ENCODE results near the gene KDM1B. TPM values are rescaled to one million over a fixed set of nuclear protein-coding genes. Genes with fewer than 3 reads are reported as not detected.

KDM1B gene
- total RNA-seq, 1 donor from 2014 or later: 20.7 TPM

DNA sequence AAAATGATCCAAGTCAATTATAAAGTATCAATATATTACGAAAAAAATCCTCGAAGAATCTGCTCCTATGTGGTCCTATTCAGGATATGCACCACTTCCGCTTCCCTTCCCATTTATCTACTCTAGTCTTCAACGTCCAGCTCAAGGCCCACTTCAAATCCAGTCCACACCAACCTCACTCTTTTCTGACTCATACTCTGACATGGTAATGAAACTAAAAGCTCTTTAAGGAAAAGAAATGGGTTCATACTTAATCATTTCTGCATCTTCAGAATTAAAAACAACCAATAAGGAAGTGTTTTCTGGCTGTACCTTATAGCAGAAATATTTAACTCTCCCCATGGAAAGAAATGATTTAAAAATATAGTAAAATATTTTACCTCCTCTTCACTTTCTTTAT is 94.0 kb downstream of the KDM1B start:
- Mint-ChIP-seq H3K27me3 (no peaks in the 10 kb centered on the region), H3K9me3 (no peaks in the 10 kb centered on the region), H3K27ac (no peak overlapping the region), H3K36me3 (peaks cover 58% of the 10 kb centered on the region), H3K4me3 (no peak overlapping the region), H3K4me1 (ENCODE audit: unreplicated experiment) (no peaks in the 10 kb centered on the region)
- DNase-seq (ENCODE audit: extremely low spot score, unreplicated experiment): no peak
- TF ChIP-seq, protein P1, sequence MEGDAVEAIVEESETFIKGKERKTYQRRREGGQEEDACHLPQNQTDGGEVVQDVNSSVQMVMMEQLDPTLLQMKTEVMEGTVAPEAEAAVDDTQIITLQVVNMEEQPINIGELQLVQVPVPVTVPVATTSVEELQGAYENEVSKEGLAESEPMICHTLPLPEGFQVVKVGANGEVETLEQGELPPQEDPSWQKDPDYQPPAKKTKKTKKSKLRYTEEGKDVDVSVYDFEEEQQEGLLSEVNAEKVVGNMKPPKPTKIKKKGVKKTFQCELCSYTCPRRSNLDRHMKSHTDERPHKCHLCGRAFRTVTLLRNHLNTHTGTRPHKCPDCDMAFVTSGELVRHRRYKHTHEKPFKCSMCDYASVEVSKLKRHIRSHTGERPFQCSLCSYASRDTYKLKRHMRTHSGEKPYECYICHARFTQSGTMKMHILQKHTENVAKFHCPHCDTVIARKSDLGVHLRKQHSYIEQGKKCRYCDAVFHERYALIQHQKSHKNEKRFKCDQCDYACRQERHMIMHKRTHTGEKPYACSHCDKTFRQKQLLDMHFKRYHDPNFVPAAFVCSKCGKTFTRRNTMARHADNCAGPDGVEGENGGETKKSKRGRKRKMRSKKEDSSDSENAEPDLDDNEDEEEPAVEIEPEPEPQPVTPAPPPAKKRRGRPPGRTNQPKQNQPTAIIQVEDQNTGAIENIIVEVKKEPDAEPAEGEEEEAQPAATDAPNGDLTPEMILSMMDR (conservative IDR thresholded peaks at IDR 0.05): no peak

DNA sequence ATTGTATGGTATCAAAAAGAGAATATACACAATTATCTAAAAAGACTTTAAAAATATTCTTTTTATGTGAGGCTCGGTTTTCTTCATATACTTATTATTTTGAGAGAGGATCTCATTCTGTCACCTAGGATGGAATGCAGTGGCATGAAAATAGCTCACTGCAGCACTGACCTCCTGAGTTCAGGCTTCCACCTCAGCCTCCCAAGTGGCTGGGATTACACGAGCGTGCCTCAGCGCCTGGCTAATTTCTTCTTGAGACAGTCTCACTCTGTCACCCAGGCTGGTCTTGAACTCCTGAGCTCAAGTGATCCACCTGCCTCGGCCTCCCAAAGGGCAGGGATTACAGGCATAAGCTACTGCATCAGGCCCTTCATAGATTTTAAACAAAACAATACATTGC is 98.4 kb downstream of the KDM1B start:
- Mint-ChIP-seq H3K27me3 (no peaks in the 10 kb centered on the region), H3K4me1 (ENCODE audit: unreplicated experiment) (peaks cover 8% of the 10 kb centered on the region), H3K9me3 (no peaks in the 10 kb centered on the region), H3K36me3 (peaks cover 44% of the 10 kb centered on the region), H3K4me3 (no peak overlapping the region), H3K27ac (no peak overlapping the region)
- TF ChIP-seq, protein P1 (conservative IDR thresholded peaks at IDR 0.05): no peak
- no peak for DNase-seq (ENCODE audit: extremely low spot score, unreplicated experiment)

DNA sequence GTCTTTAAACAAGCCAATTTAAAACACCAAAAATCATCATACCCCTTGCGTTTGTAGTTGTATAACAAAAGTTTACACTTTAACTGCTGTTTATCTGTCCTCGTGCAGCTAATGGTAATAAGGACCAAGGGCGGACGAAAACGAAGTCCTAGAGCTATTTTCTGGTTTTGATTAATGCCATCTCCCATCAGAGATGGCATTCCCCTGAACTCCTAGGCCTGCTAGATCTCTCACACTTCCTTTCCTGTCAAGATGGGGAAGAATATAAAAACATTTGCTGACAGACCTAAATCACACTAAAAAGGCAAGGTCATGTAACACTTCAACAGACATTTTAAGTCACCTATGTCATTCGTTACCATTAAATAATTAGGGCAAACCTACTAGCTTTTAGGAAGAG is 99.6 kb downstream of the KDM1B start:
- TF ChIP-seq, protein P1 (conservative IDR thresholded peaks at IDR 0.05): no peak
- H3K36me3 Mint-ChIP-seq: peaks cover 38% of the 10 kb centered on the region
- no peak for DNase-seq (ENCODE audit: extremely low spot score, unreplicated experiment)
- no peak overlapping the region for H3K4me3 Mint-ChIP-seq
- peaks cover 8% of the 10 kb centered on the region for H3K4me1 Mint-ChIP-seq (ENCODE audit: unreplicated experiment)
- H3K27ac Mint-ChIP-seq: no peak overlapping the region
- no peaks in the 10 kb centered on the region for H3K9me3 Mint-ChIP-seq
- no peaks in the 10 kb centered on the region for H3K27me3 Mint-ChIP-seq

DNA sequence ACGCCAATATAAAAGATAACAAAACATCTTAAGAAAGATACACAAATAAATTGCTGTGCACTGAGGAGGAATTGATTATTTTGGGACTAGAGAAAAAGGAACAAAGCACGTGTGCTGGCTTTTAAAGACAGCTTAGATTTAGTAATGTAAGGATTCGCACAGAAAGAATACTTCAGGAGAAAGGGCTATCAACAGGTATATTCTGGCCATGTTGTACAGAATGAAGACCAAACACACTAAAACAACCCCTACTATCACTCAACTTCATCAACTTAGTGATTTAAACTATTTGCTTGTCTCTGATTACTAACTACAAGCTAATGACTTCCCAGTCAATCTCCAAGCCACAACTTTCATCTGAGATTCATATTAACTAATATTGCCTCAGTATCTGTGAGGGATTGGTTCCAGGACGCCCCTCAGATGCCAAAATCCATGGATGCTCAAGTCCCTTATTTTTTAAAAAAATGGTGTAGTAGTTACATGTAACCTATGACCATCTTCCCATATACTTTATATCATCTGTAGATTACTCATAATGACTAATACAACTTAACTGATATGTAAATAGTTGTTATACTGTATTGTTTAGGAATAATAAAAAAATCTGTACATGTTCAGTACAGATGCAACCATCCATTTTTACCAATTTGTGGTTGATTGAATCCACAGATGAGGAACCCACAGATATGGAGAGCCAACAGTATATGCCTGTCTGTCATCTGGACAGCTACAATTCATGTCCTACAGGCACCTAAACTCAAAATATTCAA is 104.6 kb downstream of the KDM1B start:
- Mint-ChIP-seq H3K4me1 (ENCODE audit: unreplicated experiment) (peaks cover 35% of the 10 kb centered on the region), H3K27ac (peak overlapping the region; percentile 7), H3K27me3 (no peaks in the 10 kb centered on the region), H3K4me3 (peak overlapping the region; percentile 94), H3K9me3 (no peaks in the 10 kb centered on the region), H3K36me3 (peaks cover 46% of the 10 kb centered on the region)
- TF ChIP-seq, protein P1 (conservative IDR thresholded peaks at IDR 0.05): no peak
- no peak for DNase-seq (ENCODE audit: extremely low spot score, unreplicated experiment)

DNA sequence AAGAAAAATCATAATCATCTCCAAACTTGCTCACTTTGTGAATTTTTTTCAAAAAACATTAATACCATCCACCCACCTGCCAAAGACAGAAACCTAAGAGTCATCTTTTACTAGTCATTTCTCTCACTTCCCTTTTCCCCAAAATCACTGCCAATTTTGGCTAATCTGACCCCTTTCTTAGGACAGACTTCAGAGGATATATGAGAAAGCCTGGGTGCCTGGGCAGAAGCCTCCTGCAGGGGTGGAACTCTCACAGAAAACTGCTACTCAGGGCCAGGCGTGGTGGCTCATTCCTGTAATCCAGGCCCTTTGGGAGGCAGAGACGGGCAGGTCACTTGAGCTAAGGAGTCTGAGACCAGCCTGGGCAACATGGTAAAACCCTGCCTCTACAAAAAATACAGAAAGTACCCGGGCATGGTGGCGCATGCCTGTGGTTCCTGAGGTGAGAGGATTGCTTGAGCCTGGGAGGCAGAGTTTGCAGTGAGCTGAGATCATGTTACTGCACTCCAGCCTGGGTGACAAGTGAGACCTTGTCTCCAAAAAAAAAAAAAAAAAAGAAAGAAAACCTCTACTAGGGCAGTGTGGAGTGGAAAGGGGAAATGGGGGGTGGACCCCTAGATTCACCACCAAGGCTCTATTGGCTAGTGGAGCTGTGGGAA is 105.4 kb downstream of the KDM1B start:
- H3K36me3 Mint-ChIP-seq: peaks cover 39% of the 10 kb centered on the region

More for the DNA sequence above, 105.4 kb downstream of the KDM1B start:
- no peaks in the 10 kb centered on the region for H3K9me3 Mint-ChIP-seq
- peaks cover 36% of the 10 kb centered on the region for H3K4me1 Mint-ChIP-seq (ENCODE audit: unreplicated experiment)
- no peak for DNase-seq (ENCODE audit: extremely low spot score, unreplicated experiment)
- peak overlapping the region; percentile 94 for H3K4me3 Mint-ChIP-seq
- TF ChIP-seq, protein P1 (conservative IDR thresholded peaks at IDR 0.05): no peak
- peak overlapping the region; percentile 7 for H3K27ac Mint-ChIP-seq
- H3K27me3 Mint-ChIP-seq: no peaks in the 10 kb centered on the region

All from type B pancreatic cell (in vitro differentiated cells).